ENCODE results near the gene ZNF90. TPM values are rescaled to one million over a fixed set of nuclear protein-coding genes. Genes with fewer than 3 reads are reported as not detected.
A peak's percentile ranks its signal among the peaks of the same experiment; 100 is the strongest.
"Not testable (repeated sequence)": the region's sequence is repeated elsewhere in the genome, so short reads cannot be mapped to it uniquely, and the experiment has no call there.

The ZNF90 gene
- total and polyA plus RNA-seq, 2 of the 4 experiments (the other 2 are of a cell fraction), result 0.36 to 0.38 TPM

GRCh38 chr19:20051841-20052768 is 25.7 kb upstream of the ZNF90 start:
- Histone ChIP-seq H3K4me1 (ENCODE audit: control insufficient read depth, insufficient read depth, low read length) (no peaks in the 10 kb centered on the region), H4K8ac (ENCODE audit: low read depth in 2 of 2, low read length in 2 of 2) (peak overlapping the region; percentile 88 to 97), H2BK120ac (ENCODE audit: low read depth, low read length) (no peak overlapping the region), H2BK5ac (ENCODE audit: low read depth, low read length, poor library complexity, severe bottlenecking) (no peak overlapping the region), H2BK15ac (ENCODE audit: low read depth, low read length) (peak overlapping the region; percentile 20; the same call in 1 of the 3 replicates), H3K18ac (ENCODE audit: low read depth, low read length) (peak overlapping the region; percentile 5; the same call in 1 of the 2 replicates), H3K9ac (ENCODE audit: low read depth, low read length) (peak overlapping the region; percentile 56), H3K56ac (ENCODE audit: extremely low read depth, insufficient read depth, low read length) (no peak overlapping the region), H3K9me3 (ENCODE audit: control insufficient read depth, insufficient read depth, low read length) (no peaks in the 10 kb centered on the region), H3K9me1 (ENCODE audit: insufficient read depth, low read length) (no peaks in the 10 kb centered on the region; the same call in 1 of the 2 replicates), H3K36me3 (ENCODE audit: control insufficient read depth, insufficient read depth, low read length) (no peaks in the 10 kb centered on the region), H2AK9ac (replicated peaks; ENCODE audit: low read depth, low read length, poor library complexity) (peak overlapping the region; percentile 80), H3K79me1 (ENCODE audit: low read depth in 1 of 2, low read length in 2 of 2) (no peaks in the 10 kb centered on the region), H3K4me3 (ENCODE audit: insufficient read depth, low read depth, low read length) (peak overlapping the region; percentile 81), H4K5ac (ENCODE audit: low read depth, low read length) (peak overlapping the region; percentile 74), H3K4me2 (ENCODE audit: low read depth, low read length) (peak overlapping the region; percentile 79), H3K27ac (ENCODE audit: insufficient read depth, low read length) (peak overlapping the region; percentile 41), H2BK20ac (ENCODE audit: low read depth, low read length) (no peak overlapping the region), H2AK5ac (ENCODE audit: low read depth, low read length) (no peak overlapping the region), H3K27me3 (ENCODE audit: control insufficient read depth, insufficient read depth, low read length) (no peaks in the 10 kb centered on the region), H3K4ac (ENCODE audit: low read depth, low read length) (peak overlapping the region; percentile 84), H2AFZ (replicated peaks; ENCODE audit: low read length, poor library complexity) (peak overlapping the region; percentile 92), H4K91ac (ENCODE audit: insufficient read depth, low read depth, low read length) (peak overlapping the region; percentile 69), H4K20me1 (ENCODE audit: insufficient read depth, low read length) (no peaks in the 10 kb centered on the region), H3K23ac (ENCODE audit: low read depth, low read length) (peak overlapping the region; percentile 8; the same call in 1 of the 2 replicates), H3K14ac (replicated peaks; ENCODE audit: low read depth, low read length) (peak overlapping the region; percentile 71)
- in situ Hi-C loops (cut with MboI; ENCODE audit: low sequenced_read_pairs) (no loop called here), dilution Hi-C loops (cut with HindIII; ENCODE audit: low sequenced_read_pairs, unreplicated experiment) (no loop called here), intact Hi-C loops (cut with micrococcal nuclease) (loop anchor here (1.0 to 10.0 kb wide), 3 partner anchors 25 to 183 kb away; partner anchors contain the start of genes ZNF486 and ZNF90)
- 0% methylated on average over 10 of the region's 43 CpGs; no CpG with 5 or more reads in 1 of the 2 experiments for WGBS, 2 experiments (ENCODE audit: extremely low coverage in 2 of 2, insufficient read length in 1 of 2)
- TF ChIP-seq CEBPB (IDR thresholded peaks at IDR 0.05; ENCODE audit: low read depth, low read length) (peak; percentile 75), NFE2L2 (IDR thresholded peaks at IDR 0.05; ENCODE audit: low read depth, low read length) (no peak)
- no TSS peak for BruUV-seq (replicated peaks)
- DNase-seq (peak; percentile 96), ATAC-seq (ENCODE audit: low read depth) (peak; percentile 99)
- ChIA-PET POLR2A (ENCODE audit: unreplicated experiment) (no interaction called here), CTCF (no interaction called here)

GRCh38 chr19:20058738-20059137 is 19.1 kb upstream of the ZNF90 start:
- H3K27me3 ChIP-seq (ENCODE audit: control insufficient read depth, insufficient read depth, low read length); H4K91ac ChIP-seq (ENCODE audit: insufficient read depth, low read depth, low read length); H3K4me2 ChIP-seq (ENCODE audit: low read depth, low read length); H2BK15ac ChIP-seq (ENCODE audit: low read depth, low read length); H3K9me1 ChIP-seq (ENCODE audit: insufficient read depth, low read length); H3K79me1 ChIP-seq (ENCODE audit: low read depth in 1 of 2, low read length in 2 of 2); H3K27ac ChIP-seq (ENCODE audit: insufficient read depth, low read length); H2BK120ac ChIP-seq (ENCODE audit: low read depth, low read length); H3K36me3 ChIP-seq (ENCODE audit: control insufficient read depth, insufficient read depth, low read length); H2AK5ac ChIP-seq (ENCODE audit: low read depth, low read length); H3K14ac ChIP-seq (replicated peaks; ENCODE audit: low read depth, low read length); H4K20me1 ChIP-seq (ENCODE audit: insufficient read depth, low read length); H2AK9ac ChIP-seq (replicated peaks; ENCODE audit: low read depth, low read length, poor library complexity); H3K4ac ChIP-seq (ENCODE audit: low read depth, low read length); H3K9me3 ChIP-seq (ENCODE audit: control insufficient read depth, insufficient read depth, low read length); BruUV-seq (replicated peaks); POLR2A ChIA-PET (ENCODE audit: unreplicated experiment); DNase-seq; H2AFZ ChIP-seq (replicated peaks; ENCODE audit: low read length, poor library complexity); H4K8ac ChIP-seq (ENCODE audit: low read depth in 2 of 2, low read length in 2 of 2); H3K56ac ChIP-seq (ENCODE audit: extremely low read depth, insufficient read depth, low read length); H2BK5ac ChIP-seq (ENCODE audit: low read depth, low read length, poor library complexity, severe bottlenecking); H3K9ac ChIP-seq (ENCODE audit: low read depth, low read length); H4K5ac ChIP-seq (ENCODE audit: low read depth, low read length); H3K23ac ChIP-seq (ENCODE audit: low read depth, low read length); in situ Hi-C loops (cut with MboI; ENCODE audit: low sequenced_read_pairs); H3K4me1 ChIP-seq (ENCODE audit: control insufficient read depth, insufficient read depth, low read length); dilution Hi-C loops (cut with HindIII; ENCODE audit: low sequenced_read_pairs, unreplicated experiment); CTCF ChIA-PET; H3K18ac ChIP-seq (ENCODE audit: low read depth, low read length); H3K4me3 ChIP-seq (ENCODE audit: insufficient read depth, low read depth, low read length); H2BK20ac ChIP-seq (ENCODE audit: low read depth, low read length); ATAC-seq (ENCODE audit: low read depth): not testable (repeated sequence)
- intact Hi-C loops (cut with micrococcal nuclease), result loop anchor here (10.0 kb wide), 1 partner anchor 176 kb away; no protein-coding TSS in a partner anchor
